ENCODE data around the gene TRAF4. TPM values are rescaled to one million over a fixed set of nuclear protein-coding genes. Genes with fewer than 3 reads are reported as not detected.

TRAF4 gene
- total and polyA plus RNA-seq, 9 of the 15 experiments (the other 6 are each of a cell fraction or from before 2014, with no cell fraction given): 2.4 to 147 (median 72.4) TPM

DNA sequence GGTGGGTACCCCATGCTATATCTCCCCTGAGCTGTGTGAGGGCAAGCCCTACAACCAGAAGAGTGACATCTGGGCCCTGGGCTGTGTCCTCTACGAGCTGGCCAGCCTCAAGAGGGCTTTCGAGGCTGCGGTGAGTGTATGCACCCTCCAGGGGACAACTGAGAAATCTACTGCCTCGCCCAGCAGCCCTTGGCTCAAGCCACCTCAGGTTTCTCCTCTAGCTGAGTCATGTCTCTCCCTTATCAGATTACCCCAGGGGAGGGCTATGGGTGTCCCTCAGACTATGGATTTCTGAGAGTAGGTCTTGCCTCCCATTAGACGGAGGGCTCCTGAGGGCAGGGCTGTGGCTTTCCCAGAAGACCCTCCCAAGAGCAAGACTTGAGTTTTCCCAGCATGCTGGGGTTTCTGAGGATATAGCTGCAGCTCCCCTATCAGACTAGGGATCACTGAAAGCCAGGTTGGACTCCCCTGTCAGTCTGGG is 8.5 kb upstream of the TRAF4 start (continued):
- TF ChIP-seq ZNF518B (CRISPR knock-in tag; IDR thresholded peaks at IDR 0.05) (no peak), ATF1 (CRISPR knock-in tag; IDR thresholded peaks at IDR 0.05) (no peak), ATF1 (tag; IDR thresholded peaks at IDR 0.05) (peak; percentile 56; the same call in 1 of the 2 replicates), SMAD1 (IDR thresholded peaks at IDR 0.05; ENCODE audit: low read depth, low read length, partially characterized antibody) (no peak), ZBTB7A (IDR thresholded peaks at IDR 0.05; ENCODE audit: borderline replicate concordance, control insufficient read depth, low read depth, low read length) (peak; percentile 51; the same call in 1 of the 2 replicates), HDAC6 (IDR thresholded peaks at IDR 0.05; ENCODE audit: low read depth, low read length) (no peak), SMC3 (conservative IDR thresholded peaks at IDR 0.05; ENCODE audit: insufficient read depth, low read depth, low read length) (0 out of 2 replicates have a peak, but pooled peaks have one; percentile 12), CC2D1A (IDR thresholded peaks at IDR 0.05) (no peak), ZNF707 (CRISPR knock-in tag; conservative IDR thresholded peaks at IDR 0.05) (no peak), STAT5A (IDR thresholded peaks at IDR 0.05; ENCODE audit: borderline replicate concordance, low read length) (no peak), SAP30 (IDR thresholded peaks at IDR 0.05; ENCODE audit: borderline replicate concordance, insufficient read depth, low read depth, low read length, poor library complexity, severe bottlenecking) (no peak), HDAC1 (IDR thresholded peaks at IDR 0.05) (peak in 1 of 2 experiments; percentile 33; a peak in 1 of 4 replicates), ZNF766 (CRISPR knock-in tag; conservative IDR thresholded peaks at IDR 0.05) (peak; percentile 82), KDM2B (CRISPR knock-in tag; IDR thresholded peaks at IDR 0.05) (no peak), HDGF (IDR thresholded peaks at IDR 0.05) (no peak), NCOA1 (IDR thresholded peaks at IDR 0.05; ENCODE audit: low read depth) (0 out of 2 replicates have a peak, but pooled peaks have one; percentile 47), LARP7 (IDR thresholded peaks at IDR 0.05) (no peak), HNRNPK (IDR thresholded peaks at IDR 0.05; ENCODE audit: low read depth, low read length, poor library complexity, severe bottlenecking) (no peak), MED1 (CRISPR knock-in tag; IDR thresholded peaks at IDR 0.05; ENCODE audit: borderline replicate concordance) (no peak)
- TF ChIP-seq, protein P1, sequence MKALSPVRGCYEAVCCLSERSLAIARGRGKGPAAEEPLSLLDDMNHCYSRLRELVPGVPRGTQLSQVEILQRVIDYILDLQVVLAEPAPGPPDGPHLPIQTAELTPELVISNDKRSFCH (CRISPR knock-in tag; IDR thresholded peaks at IDR 0.05): no peak
- TF ChIP-seq, protein P1 (tag; IDR thresholded peaks at IDR 0.05): no peak
- TF ChIP-seq, protein P2, sequence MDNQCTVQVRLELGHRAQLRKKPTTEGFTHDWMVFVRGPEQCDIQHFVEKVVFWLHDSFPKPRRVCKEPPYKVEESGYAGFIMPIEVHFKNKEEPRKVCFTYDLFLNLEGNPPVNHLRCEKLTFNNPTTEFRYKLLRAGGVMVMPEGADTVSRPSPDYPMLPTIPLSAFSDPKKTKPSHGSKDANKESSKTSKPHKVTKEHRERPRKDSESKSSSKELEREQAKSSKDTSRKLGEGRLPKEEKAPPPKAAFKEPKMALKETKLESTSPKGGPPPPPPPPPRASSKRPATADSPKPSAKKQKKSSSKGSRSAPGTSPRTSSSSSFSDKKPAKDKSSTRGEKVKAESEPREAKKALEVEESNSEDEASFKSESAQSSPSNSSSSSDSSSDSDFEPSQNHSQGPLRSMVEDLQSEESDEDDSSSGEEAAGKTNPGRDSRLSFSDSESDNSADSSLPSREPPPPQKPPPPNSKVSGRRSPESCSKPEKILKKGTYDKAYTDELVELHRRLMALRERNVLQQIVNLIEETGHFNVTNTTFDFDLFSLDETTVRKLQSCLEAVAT (IDR thresholded peaks at IDR 0.05): no peak
- TF ChIP-seq, protein P3, sequence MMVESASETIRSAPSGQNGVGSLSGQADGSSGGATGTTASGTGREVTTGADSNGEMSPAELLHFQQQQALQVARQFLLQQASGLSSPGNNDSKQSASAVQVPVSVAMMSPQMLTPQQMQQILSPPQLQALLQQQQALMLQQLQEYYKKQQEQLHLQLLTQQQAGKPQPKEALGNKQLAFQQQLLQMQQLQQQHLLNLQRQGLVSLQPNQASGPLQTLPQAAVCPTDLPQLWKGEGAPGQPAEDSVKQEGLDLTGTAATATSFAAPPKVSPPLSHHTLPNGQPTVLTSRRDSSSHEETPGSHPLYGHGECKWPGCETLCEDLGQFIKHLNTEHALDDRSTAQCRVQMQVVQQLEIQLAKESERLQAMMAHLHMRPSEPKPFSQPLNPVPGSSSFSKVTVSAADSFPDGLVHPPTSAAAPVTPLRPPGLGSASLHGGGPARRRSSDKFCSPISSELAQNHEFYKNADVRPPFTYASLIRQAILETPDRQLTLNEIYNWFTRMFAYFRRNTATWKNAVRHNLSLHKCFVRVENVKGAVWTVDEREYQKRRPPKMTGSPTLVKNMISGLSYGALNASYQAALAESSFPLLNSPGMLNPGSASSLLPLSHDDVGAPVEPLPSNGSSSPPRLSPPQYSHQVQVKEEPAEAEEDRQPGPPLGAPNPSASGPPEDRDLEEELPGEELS (CRISPR knock-in tag; IDR thresholded peaks at IDR 0.05; ENCODE audit: borderline replicate concordance): no peak

All from K562 (cell line).